WTC11 (cell line): ENCODE measurements around the gene POLR3A. TPM values are rescaled to one million over a fixed set of nuclear protein-coding genes. Genes with fewer than 3 reads are reported as not detected.

Experiments used
- ATAC-seq: fragments of 200-7000 bp; cut with Tn5 transposase; 2 replicates; pipeline ENCODE4 v1.10.0; 2021; ENCODE audit warnings: mild to moderate bottlenecking, moderate library complexity
- CTCF ChIA-PET: fragments of 300-600 bp; sonication (Branson Sonifier 250); formaldehyde crosslinking; loops from one replicate; lab custom pipeline; 2021; ENCODE audit warnings: antibody characterized with exemption; lab: Charles Lee
- POLR2A ChIA-PET: fragments of 350-600 bp; sonication (Branson Sonifier 250); formaldehyde crosslinking; loops from one replicate; lab custom pipeline; 2021; ENCODE audit warnings: antibody characterized with exemption; lab: Charles Lee
- DNase-seq: peaks from one replicate; pipeline ENCODE4 v3.0.0; 2021; ENCODE audit warnings: low spot score
- H3K27ac Mint-ChIP-seq: 2 replicates; pipeline ENCODE4 v1.8.0; 2021; ENCODE audit warnings: mixed read lengths
- H3K27me3 Mint-ChIP-seq: 2 replicates; pipeline ENCODE4 v1.8.0; 2021; ENCODE audit warnings: low read depth, mild to moderate bottlenecking, moderate library complexity, mixed read lengths
- H3K36me3 Mint-ChIP-seq: 2 replicates; pipeline ENCODE4 v1.8.0; 2021; ENCODE audit warnings: mixed read lengths
- H3K4me1 Mint-ChIP-seq: 2 replicates; pipeline ENCODE4 v1.8.0; 2022; ENCODE audit warnings: mixed read lengths
- H3K4me3 Mint-ChIP-seq: 2 replicates; pipeline ENCODE4 v1.8.0; 2021; ENCODE audit warnings: mild to moderate bottlenecking, moderate library complexity, mixed read lengths
- H3K9me3 Mint-ChIP-seq: 2 replicates; pipeline ENCODE4 v1.8.0; 2021; ENCODE audit warnings: mixed read lengths
- ATF3 ChIP-seq: sonication (generic); formaldehyde crosslinking; conservative IDR thresholded peaks from 2 replicates; pipeline ENCODE4 v1.8.1; 2022; ENCODE audit warnings: mild to moderate bottlenecking, missing genetic modification reagents
- E2F4 ChIP-seq: sonication (generic); formaldehyde crosslinking; IDR thresholded peaks from 2 replicates; pipeline ENCODE4 v1.8.1; 2022; ENCODE audit warnings: low read depth, mild to moderate bottlenecking, moderate library complexity, missing genetic modification reagents, borderline replicate concordance
- ERG ChIP-seq: fragments of 250-450 bp; sonication (Bioruptor Pico); IDR thresholded peaks from 2 replicates; pipeline ENCODE4 v1.8.0; 2021; ENCODE audit warnings: mild to moderate bottlenecking
- ESRRA ChIP-seq: sonication (generic); formaldehyde crosslinking; IDR thresholded peaks from 2 replicates; pipeline ENCODE4 v1.8.1; 2022; ENCODE audit warnings: mild to moderate bottlenecking, missing genetic modification reagents, borderline replicate concordance
- FOXP4 ChIP-seq: sonication (generic); formaldehyde crosslinking; IDR thresholded peaks from 2 replicates; pipeline ENCODE4 v1.8.0; 2022; ENCODE audit warnings: mild to moderate bottlenecking, missing genetic modification reagents
- HMGXB4 ChIP-seq: sonication (generic); formaldehyde crosslinking; IDR thresholded peaks from 2 replicates; pipeline ENCODE4 v1.8.1; 2023; ENCODE audit warnings: mild to moderate bottlenecking, moderate library complexity, missing genetic modification reagents
- IRF1 ChIP-seq: sonication (generic); formaldehyde crosslinking; IDR thresholded peaks from 2 replicates; pipeline ENCODE4 v1.8.0; 2023; ENCODE audit warnings: missing genetic modification reagents
- IRF2 ChIP-seq: sonication (generic); formaldehyde crosslinking; IDR thresholded peaks from 2 replicates; pipeline ENCODE4 v1.8.0; 2022; ENCODE audit warnings: low read depth, missing genetic modification reagents, borderline replicate concordance
- JAZF1 ChIP-seq: fragments of 250-450 bp; sonication (Bioruptor Pico); IDR thresholded peaks from 2 replicates; pipeline ENCODE4 v1.9.0; 2021; ENCODE audit warnings: moderate library complexity, mild to moderate bottlenecking, inconsistent platforms
- NFYB ChIP-seq: sonication (generic); formaldehyde crosslinking; conservative IDR thresholded peaks from 2 replicates; pipeline ENCODE4 v1.8.0; 2022; ENCODE audit warnings: low read depth, missing genetic modification reagents
- NR2C2 ChIP-seq: sonication (generic); formaldehyde crosslinking; IDR thresholded peaks from 2 replicates; pipeline ENCODE4 v1.8.0; 2022; ENCODE audit warnings: mild to moderate bottlenecking, missing genetic modification reagents
- RELA ChIP-seq: sonication (generic); formaldehyde crosslinking; IDR thresholded peaks from 2 replicates; pipeline ENCODE4 v1.8.1; 2022; ENCODE audit warnings: missing genetic modification reagents, mild to moderate bottlenecking, borderline replicate concordance
- SP1 ChIP-seq: sonication (generic); formaldehyde crosslinking; conservative IDR thresholded peaks from 2 replicates; pipeline ENCODE4 v1.8.1; 2022; ENCODE audit warnings: missing genetic modification reagents
- STAT6 ChIP-seq: sonication (generic); formaldehyde crosslinking; conservative IDR thresholded peaks from 2 replicates; pipeline ENCODE4 v1.8.1; 2023; ENCODE audit warnings: mild to moderate bottlenecking, low read depth, missing genetic modification reagents, moderate library complexity
- TEAD4 ChIP-seq: sonication (generic); formaldehyde crosslinking; IDR thresholded peaks from 2 replicates; pipeline ENCODE4 v1.8.0; 2022; ENCODE audit warnings: mild to moderate bottlenecking, missing genetic modification reagents
- ZNF121 ChIP-seq: sonication (generic); formaldehyde crosslinking; IDR thresholded peaks from 2 replicates; pipeline ENCODE4 v1.8.0; 2023; ENCODE audit warnings: missing genetic modification reagents
- ZNF317 ChIP-seq: sonication (generic); formaldehyde crosslinking; IDR thresholded peaks from 2 replicates; pipeline ENCODE4 v1.8.1; 2023; ENCODE audit warnings: low read depth, mild to moderate bottlenecking, moderate library complexity, missing genetic modification reagents, borderline replicate concordance
- ZNF416 ChIP-seq: fragments of 250-450 bp; sonication (Bioruptor Pico); IDR thresholded peaks from 2 replicates; pipeline ENCODE4 v1.9.0; 2021; ENCODE audit warnings: mild to moderate bottlenecking, inconsistent platforms
- ZNF423 ChIP-seq: fragments of 250-450 bp; sonication (Bioruptor Pico); IDR thresholded peaks from 2 replicates; pipeline ENCODE4 v2.1.2; 2022; ENCODE audit warnings: mild to moderate bottlenecking, moderate library complexity
- ZSCAN18 ChIP-seq: fragments of 250-450 bp; sonication (Bioruptor Pico); IDR thresholded peaks from 2 replicates; pipeline ENCODE4 v2.1.2; 2022; ENCODE audit warnings: mild to moderate bottlenecking, moderate library complexity
- total RNA-seq: library from RNA; stranded (reverse); gene quantifications from 3 replicates; pipeline ENCODE4 v1.2.3, GENCODE V29; 2021

POLR3A gene
- total RNA-seq, 1 experiment from 2014 or later = 32.2 TPM

- CTCF ChIA-PET = no interaction called here
- TF ChIP-seq NFYB (no peak), ZNF423 (CRISPR knock-in tag) (no peak), E2F4 (CRISPR knock-in tag) (no peak), JAZF1 (CRISPR knock-in tag) (no peak), ZNF416 (CRISPR knock-in tag) (no peak), ZNF121 (CRISPR knock-in tag) (no peak), ERG (CRISPR knock-in tag) (no peak), FOXP4 (CRISPR knock-in tag) (no peak), IRF2 (CRISPR knock-in tag) (no peak), SP1 (CRISPR knock-in tag) (no peak)
- ATAC-seq (no peak), DNase-seq (no peak)
- Mint-ChIP-seq H3K4me1 (peaks cover 54% of the 10 kb centered on the region), H3K36me3 (peaks cover 59% of the 10 kb centered on the region), H3K9me3 (no peaks in the 10 kb centered on the region), H3K4me3 (peak overlapping the region; percentile 86), H3K27ac (peak overlapping the region; percentile 91), H3K27me3 (no peaks in the 10 kb centered on the region)
- POLR2A ChIA-PET = no interaction called here
Measured at GRCh38 chr10:78035025-78035424, 5.7 kb upstream of the POLR3A start.

GRCh38 chr10:78033637-78034470, 4.5 kb upstream of the POLR3A start, which contains the start of gene RPS24:
TSS of gene RPS24 (plus strand) at chr10:78033863. CDS start at chr10:78033902, 39 bp downstream.
- POLR2A ChIA-PET = no interaction called here
- H3K27ac Mint-ChIP-seq = peak within 1 kb of the TSS; percentile 91
- TF ChIP-seq STAT6 (CRISPR knock-in tag) = no peak
- TF ChIP-seq ESRRA (CRISPR knock-in tag) = no peak
- no peak for TF ChIP-seq ZSCAN18 (CRISPR knock-in tag)
- no peak for TF ChIP-seq NR2C2
- TF ChIP-seq HMGXB4 (CRISPR knock-in tag) = peak; percentile 47; the same call in 1 of the 2 replicates
- TF ChIP-seq ATF3 (CRISPR knock-in tag) = no peak
- no peak for TF ChIP-seq IRF2 (CRISPR knock-in tag)
- TF ChIP-seq ZNF416 (CRISPR knock-in tag) = peak; percentile 91; the same call in 1 of the 2 replicates
- no peak for TF ChIP-seq TEAD4
- TF ChIP-seq ZNF317 = no peak
- no peak for TF ChIP-seq RELA (CRISPR knock-in tag)
- no peak for TF ChIP-seq IRF1 (CRISPR knock-in tag)

More at GRCh38 chr10:78033637-78034470, 4.5 kb upstream of the POLR3A start, which contains the start of gene RPS24:
- peak; percentile 88 for ATAC-seq
- no peaks in the 10 kb centered on the region for H3K9me3 Mint-ChIP-seq
- DNase-seq = peak; percentile 92
- H3K27me3 Mint-ChIP-seq = no peaks in the 10 kb centered on the region
- CTCF ChIA-PET = interaction anchor here (0.6 to 1.0 kb wide), 2 partner anchors 14 to 144 kb away, joined by 3 to 4 read pairs; no protein-coding TSS in a partner anchor
- H3K4me1 Mint-ChIP-seq = peaks cover 47% of the 10 kb centered on the region
- H3K36me3 Mint-ChIP-seq = peaks cover 47% of the 10 kb centered on the region
- H3K4me3 Mint-ChIP-seq = peak within 1 kb of the TSS; percentile 86
